Endothelial cell of umbilical vein (primary cell): ENCODE results near the gene MCCD1.

Experiments
- CTCF ChIP-seq, 2 donors: IDR thresholded peaks; 1 replicate in 1 of 2; 2 replicates in 1 of 2; pipeline ENCODE4 v1.5.1; 2011; ENCODE audit warnings: low read length in 2 of 2, mild to moderate bottlenecking in 2 of 2, moderate library complexity in 2 of 2, control low read depth in 1 of 2, inconsistent platforms in 1 of 2, low read depth in 1 of 2; ENCODE audit not compliant: insufficient read depth in 1 of 2; ENCODE audit errors: extremely low read depth in 1 of 2
- POLR2A ChIP-seq: IDR thresholded peaks from 2 replicates; pipeline ENCODE4 v1.6.1; 2012; ENCODE audit warnings: low read depth, mild to moderate bottlenecking, control low read depth, low read length
- POLR2AphosphoS5 ChIP-seq: IDR thresholded peaks from 2 replicates; pipeline ENCODE4 v1.6.1; 2012; ENCODE audit warnings: low read depth, mild to moderate bottlenecking, control low read depth, low read length, moderate library complexity; ENCODE audit not compliant: insufficient read depth

- TF ChIP-seq CTCF (IDR thresholded peaks at IDR 0.05; ENCODE audit: extremely low read depth in 1 of 2, insufficient read depth in 1 of 2, low read depth in 1 of 2, low read length in 2 of 2), result no peak
- no peak for TF ChIP-seq POLR2A
- TF ChIP-seq POLR2AphosphoS5, result no peak
Observed at GRCh38 chr6:31513456-31514165, 15.2 kb upstream of the MCCD1 start.
